ENCODE data around the gene LRRC38.

Gene LRRC38

DNA sequence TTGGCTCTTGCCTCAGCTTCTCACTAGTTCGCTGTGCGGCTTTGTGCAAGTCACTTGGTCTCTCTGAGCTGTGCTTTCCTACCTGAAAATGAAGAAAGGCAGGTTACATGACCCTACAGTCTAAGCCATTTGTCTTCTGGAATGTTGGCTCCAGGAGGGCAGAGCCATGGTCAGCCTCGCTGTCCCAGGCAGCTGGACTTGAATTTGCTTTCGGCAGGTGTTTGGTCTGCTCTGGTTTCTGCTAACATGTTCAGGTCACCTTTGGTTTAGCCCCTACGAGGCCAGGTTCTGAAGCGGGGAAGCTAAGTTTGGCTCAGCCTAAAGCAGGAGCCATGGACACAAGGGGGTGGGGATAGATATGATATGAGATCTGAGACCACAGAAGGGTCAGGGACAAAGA, 19.1 kb downstream of the LRRC38 start:
- TF ChIP-seq TEAD4 (IDR thresholded peaks at IDR 0.05) (no peak), REST (IDR thresholded peaks at IDR 0.05; ENCODE audit: low read depth) (no peak), ZBTB7A (IDR thresholded peaks at IDR 0.05; ENCODE audit: low read depth) (no peak), FOXM1 (IDR thresholded peaks at IDR 0.05; ENCODE audit: borderline replicate concordance, low read depth) (no peak), TCF12 (IDR thresholded peaks at IDR 0.05; ENCODE audit: low read depth) (no peak), CREB1 (IDR thresholded peaks at IDR 0.05; ENCODE audit: low read depth) (no peak)

DNA sequence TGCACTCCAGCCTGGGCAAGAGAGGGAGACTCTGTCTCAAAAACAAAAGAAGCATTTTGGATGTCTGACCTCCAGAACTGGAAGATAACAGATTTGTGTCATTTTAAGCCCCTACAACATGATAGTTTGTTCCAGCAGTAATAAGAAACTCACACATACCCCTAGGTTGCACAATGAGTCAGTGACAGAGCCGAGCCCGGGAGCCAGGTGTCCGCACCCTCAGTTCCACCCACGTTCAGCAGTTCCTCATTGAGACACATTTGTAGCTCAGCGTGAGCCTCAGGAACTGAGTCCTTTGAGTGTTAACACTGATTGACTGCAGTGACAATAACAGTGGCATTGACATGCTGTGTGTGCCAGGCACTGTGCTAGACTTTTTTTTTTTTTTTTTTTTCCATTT, 19.8 kb downstream of the LRRC38 start:
- TF ChIP-seq CREB1 (IDR thresholded peaks at IDR 0.05; ENCODE audit: low read depth) (no peak), TAF1 (IDR thresholded peaks at IDR 0.05; ENCODE audit: low read depth) (no peak), TEAD4 (IDR thresholded peaks at IDR 0.05) (no peak), NFIC (IDR thresholded peaks at IDR 0.05) (no peak), CEBPB (IDR thresholded peaks at IDR 0.05) (no peak), YY1 (IDR thresholded peaks at IDR 0.05; ENCODE audit: low read depth) (no peak), EP300 (IDR thresholded peaks at IDR 0.05; ENCODE audit: borderline replicate concordance) (no peak), TCF12 (IDR thresholded peaks at IDR 0.05; ENCODE audit: low read depth) (no peak), USF1 (IDR thresholded peaks at IDR 0.05) (no peak), FOXM1 (IDR thresholded peaks at IDR 0.05; ENCODE audit: borderline replicate concordance, low read depth) (no peak), REST (IDR thresholded peaks at IDR 0.05; ENCODE audit: low read depth) (no peak), RAD21 (IDR thresholded peaks at IDR 0.05; ENCODE audit: low read depth) (no peak), ZBTB7A (IDR thresholded peaks at IDR 0.05; ENCODE audit: low read depth) (no peak), EGR1 (IDR thresholded peaks at IDR 0.05) (no peak)
- TF ChIP-seq, protein P1, sequence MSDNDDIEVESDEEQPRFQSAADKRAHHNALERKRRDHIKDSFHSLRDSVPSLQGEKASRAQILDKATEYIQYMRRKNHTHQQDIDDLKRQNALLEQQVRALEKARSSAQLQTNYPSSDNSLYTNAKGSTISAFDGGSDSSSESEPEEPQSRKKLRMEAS (IDR thresholded peaks at IDR 0.05) = no peak

DNA sequence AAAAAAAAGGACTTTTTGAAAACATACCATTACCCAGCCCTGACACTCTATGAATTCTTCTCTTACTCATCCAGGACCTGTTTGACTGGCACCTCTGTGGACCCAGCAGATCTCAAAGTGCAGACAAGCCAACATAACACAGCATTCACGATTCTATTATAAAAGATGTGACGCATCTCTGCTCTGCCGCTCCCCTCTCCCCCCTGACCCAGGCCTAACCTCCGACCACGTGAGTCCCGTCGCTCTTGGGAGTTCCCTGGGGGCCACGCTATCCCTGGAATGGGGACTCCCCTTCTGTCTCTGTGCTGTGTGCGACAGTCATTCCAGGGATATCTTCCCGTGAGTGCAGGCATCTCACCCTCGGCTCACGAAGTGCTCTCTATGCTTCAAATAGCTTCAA, 21.1 kb downstream of the LRRC38 start:
- TF ChIP-seq TCF12 (IDR thresholded peaks at IDR 0.05; ENCODE audit: low read depth) = no peak
- no peak for TF ChIP-seq CREB1 (IDR thresholded peaks at IDR 0.05; ENCODE audit: low read depth)
- no peak for TF ChIP-seq EGR1 (IDR thresholded peaks at IDR 0.05)
- no peak for TF ChIP-seq CEBPB (IDR thresholded peaks at IDR 0.05)
- TF ChIP-seq USF1 (IDR thresholded peaks at IDR 0.05) = no peak
- TF ChIP-seq YY1 (IDR thresholded peaks at IDR 0.05; ENCODE audit: low read depth) = no peak
- no peak for TF ChIP-seq REST (IDR thresholded peaks at IDR 0.05; ENCODE audit: low read depth)
- no peak for TF ChIP-seq FOXM1 (IDR thresholded peaks at IDR 0.05; ENCODE audit: borderline replicate concordance, low read depth)
- no peak for TF ChIP-seq NFIC (IDR thresholded peaks at IDR 0.05)
- TF ChIP-seq, protein P1 (IDR thresholded peaks at IDR 0.05) = no peak
- TF ChIP-seq EP300 (IDR thresholded peaks at IDR 0.05; ENCODE audit: borderline replicate concordance) = no peak
- no peak for TF ChIP-seq RAD21 (IDR thresholded peaks at IDR 0.05; ENCODE audit: low read depth)
- no peak for TF ChIP-seq ZBTB7A (IDR thresholded peaks at IDR 0.05; ENCODE audit: low read depth)
- no peak for TF ChIP-seq TAF1 (IDR thresholded peaks at IDR 0.05; ENCODE audit: low read depth)
- TF ChIP-seq TEAD4 (IDR thresholded peaks at IDR 0.05) = no peak

DNA sequence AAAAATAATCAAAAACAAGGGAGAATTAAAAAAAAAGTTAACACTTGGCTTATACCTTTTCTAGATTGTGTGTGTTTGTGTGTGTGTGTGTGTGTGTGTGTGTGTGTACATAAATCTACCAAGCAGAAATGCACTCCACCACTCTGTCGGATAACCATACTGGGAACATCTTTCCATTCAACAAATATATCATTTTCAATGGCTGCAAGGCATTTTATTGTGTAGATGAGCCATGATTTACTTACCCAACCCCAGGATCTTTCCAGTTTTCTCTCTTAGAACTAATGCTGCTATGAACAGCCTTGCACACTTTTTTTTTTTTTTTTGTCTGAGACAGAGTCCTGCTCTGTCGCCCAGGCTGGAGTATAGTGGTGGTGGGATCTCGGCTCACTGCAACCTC, 25.8 kb downstream of the LRRC38 start:
- TF ChIP-seq CREB1 (IDR thresholded peaks at IDR 0.05; ENCODE audit: low read depth) = no peak
- no peak for TF ChIP-seq RAD21 (IDR thresholded peaks at IDR 0.05; ENCODE audit: low read depth)
- no peak for TF ChIP-seq TAF1 (IDR thresholded peaks at IDR 0.05; ENCODE audit: low read depth)
- TF ChIP-seq USF1 (IDR thresholded peaks at IDR 0.05) = no peak
- no peak for TF ChIP-seq ZBTB7A (IDR thresholded peaks at IDR 0.05; ENCODE audit: low read depth)
- TF ChIP-seq FOXM1 (IDR thresholded peaks at IDR 0.05; ENCODE audit: borderline replicate concordance, low read depth) = no peak
- no peak for TF ChIP-seq CEBPB (IDR thresholded peaks at IDR 0.05)
- no peak for TF ChIP-seq NFIC (IDR thresholded peaks at IDR 0.05)
- no peak for TF ChIP-seq EP300 (IDR thresholded peaks at IDR 0.05; ENCODE audit: borderline replicate concordance)
- TF ChIP-seq REST (IDR thresholded peaks at IDR 0.05; ENCODE audit: low read depth) = no peak
- TF ChIP-seq, protein P1 (IDR thresholded peaks at IDR 0.05) = no peak
- TF ChIP-seq TCF12 (IDR thresholded peaks at IDR 0.05; ENCODE audit: low read depth) = no peak
- TF ChIP-seq EGR1 (IDR thresholded peaks at IDR 0.05) = no peak
- TF ChIP-seq YY1 (IDR thresholded peaks at IDR 0.05; ENCODE audit: low read depth) = no peak
- TF ChIP-seq TEAD4 (IDR thresholded peaks at IDR 0.05) = no peak
